ENCODE results near the gene DNMT1.

DNA sequence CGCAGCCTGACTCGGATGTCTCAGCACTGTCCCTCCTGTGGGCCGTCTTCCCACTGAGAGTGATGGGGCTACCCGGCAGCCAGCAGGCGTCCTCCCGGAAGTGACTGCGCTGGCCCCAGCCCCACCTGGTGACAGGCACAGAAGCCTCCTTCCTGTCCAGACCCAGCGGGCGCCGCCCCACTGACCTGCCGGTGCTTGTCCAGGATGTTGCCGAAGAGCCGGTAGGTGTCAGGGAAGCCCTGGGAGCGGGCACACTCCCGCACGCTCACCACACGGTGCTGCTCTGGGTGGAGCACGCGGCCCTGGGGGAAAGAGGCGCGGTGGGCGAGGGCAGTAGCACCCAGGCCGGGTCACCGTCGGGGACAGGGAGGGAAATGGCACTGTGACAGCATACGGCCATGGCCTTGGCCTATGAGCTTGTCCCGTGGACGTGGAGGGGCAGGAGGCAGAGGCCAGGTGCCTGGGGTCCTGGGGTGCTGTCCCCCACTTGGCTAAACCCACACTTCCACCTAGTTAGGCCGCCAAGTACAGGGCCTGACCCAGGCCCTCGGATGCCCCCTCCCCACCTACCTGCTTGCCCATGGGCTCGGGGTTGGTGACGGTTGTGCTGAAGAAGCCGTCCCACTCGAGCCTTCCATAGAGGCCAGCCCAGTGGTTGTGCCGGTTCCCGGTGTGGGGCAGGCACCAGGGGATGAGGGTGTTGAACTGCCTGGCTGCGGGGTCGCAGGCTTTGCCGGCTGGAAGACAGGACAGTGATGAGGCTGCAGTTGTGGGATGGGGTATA lies 59.0 kb downstream of the DNMT1 start:
- TF ChIP-seq, protein P1, sequence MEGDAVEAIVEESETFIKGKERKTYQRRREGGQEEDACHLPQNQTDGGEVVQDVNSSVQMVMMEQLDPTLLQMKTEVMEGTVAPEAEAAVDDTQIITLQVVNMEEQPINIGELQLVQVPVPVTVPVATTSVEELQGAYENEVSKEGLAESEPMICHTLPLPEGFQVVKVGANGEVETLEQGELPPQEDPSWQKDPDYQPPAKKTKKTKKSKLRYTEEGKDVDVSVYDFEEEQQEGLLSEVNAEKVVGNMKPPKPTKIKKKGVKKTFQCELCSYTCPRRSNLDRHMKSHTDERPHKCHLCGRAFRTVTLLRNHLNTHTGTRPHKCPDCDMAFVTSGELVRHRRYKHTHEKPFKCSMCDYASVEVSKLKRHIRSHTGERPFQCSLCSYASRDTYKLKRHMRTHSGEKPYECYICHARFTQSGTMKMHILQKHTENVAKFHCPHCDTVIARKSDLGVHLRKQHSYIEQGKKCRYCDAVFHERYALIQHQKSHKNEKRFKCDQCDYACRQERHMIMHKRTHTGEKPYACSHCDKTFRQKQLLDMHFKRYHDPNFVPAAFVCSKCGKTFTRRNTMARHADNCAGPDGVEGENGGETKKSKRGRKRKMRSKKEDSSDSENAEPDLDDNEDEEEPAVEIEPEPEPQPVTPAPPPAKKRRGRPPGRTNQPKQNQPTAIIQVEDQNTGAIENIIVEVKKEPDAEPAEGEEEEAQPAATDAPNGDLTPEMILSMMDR (IDR thresholded peaks at IDR 0.05), result no peak
- TF ChIP-seq POLR2A (IDR thresholded peaks at IDR 0.05), result no peak

All from right lobe of liver (tissue), 4 donors.